Right renal cortex interstitium (tissue), 3 donors: ENCODE measurements around the gene ACTL7A. TPM values are rescaled to one million over a fixed set of nuclear protein-coding genes. Genes with fewer than 3 reads are reported as not detected.
"Not testable (repeated sequence)": the region's sequence is repeated elsewhere in the genome, so short reads cannot be mapped to it uniquely, and the experiment has no call there.

Experiments
- DNase-seq, 3 donors: peaks; one replicate each; pipeline ENCODE4 v3.0.0-alpha.2; 2013; ENCODE audit warnings: low read depth in 3 of 3, low spot score in 2 of 3
- polyA plus RNA-seq, 3 donors: library from polyadenylated mRNA; unstranded; fragments of 120-200 nt; gene quantifications; one replicate each; pipeline ENCODE4 v1.2.1, GENCODE V29; 2013; ENCODE audit not compliant: insufficient read length in 3 of 3

Gene ACTL7A
- polyA plus RNA-seq, 3 donors: not detected

DNA sequence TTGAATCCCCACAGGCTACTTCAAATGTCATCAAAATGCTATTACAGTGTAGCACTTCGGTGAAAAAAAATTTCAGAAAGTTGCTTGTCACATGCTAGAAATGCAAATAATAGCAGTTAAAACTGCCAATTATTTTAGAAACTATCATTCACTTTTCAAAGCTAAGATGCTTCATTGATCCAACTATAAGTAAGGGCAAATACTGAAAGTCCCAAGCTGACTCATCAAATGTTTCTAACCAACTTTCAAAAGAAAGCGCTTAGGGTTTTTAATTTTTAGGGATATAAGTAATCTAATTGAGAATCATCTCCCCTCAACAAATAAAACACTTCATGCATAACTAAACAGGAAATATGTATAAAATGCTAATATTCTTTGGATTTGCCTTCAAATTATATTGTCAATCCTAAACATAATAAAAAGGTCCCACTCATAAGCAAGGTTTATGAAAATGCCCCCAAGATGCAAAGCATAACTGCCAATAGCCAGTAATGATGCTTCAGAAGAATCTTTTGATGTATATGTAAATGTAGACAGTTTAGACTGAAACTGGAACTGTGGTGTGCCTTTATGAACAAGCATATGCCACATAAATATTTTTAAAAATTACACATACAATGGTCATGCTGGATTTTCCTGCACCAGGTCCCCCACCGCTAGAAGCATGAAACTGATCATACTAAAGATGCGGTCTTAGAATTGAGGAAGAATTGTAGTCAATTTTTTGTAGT, 12.2 kb downstream of the ACTL7A start:
- DNase-seq: no peak

GRCh38 chr9:108876425-108876824, 14.4 kb downstream of the ACTL7A start:
- DNase-seq: no peak

DNA sequence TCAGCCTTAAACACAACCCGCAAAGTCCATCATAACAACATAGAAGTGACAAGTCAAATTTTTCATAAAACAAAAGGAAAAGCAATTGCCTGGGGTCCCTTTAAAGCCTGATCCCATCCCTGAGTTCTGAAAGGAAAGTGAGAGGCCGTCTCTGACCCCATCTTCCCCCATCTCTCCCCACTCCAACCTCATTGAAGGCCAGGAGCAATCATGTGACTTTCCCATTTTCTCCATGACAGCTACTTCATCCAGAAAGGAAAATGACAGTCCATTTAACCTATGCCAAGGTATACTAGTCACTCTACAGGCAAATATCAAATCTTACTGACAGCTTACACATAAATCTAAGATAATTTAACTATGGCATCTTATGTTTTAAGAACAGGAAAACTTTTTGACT, 15.5 kb downstream of the ACTL7A start:
- no peak for DNase-seq

DNA sequence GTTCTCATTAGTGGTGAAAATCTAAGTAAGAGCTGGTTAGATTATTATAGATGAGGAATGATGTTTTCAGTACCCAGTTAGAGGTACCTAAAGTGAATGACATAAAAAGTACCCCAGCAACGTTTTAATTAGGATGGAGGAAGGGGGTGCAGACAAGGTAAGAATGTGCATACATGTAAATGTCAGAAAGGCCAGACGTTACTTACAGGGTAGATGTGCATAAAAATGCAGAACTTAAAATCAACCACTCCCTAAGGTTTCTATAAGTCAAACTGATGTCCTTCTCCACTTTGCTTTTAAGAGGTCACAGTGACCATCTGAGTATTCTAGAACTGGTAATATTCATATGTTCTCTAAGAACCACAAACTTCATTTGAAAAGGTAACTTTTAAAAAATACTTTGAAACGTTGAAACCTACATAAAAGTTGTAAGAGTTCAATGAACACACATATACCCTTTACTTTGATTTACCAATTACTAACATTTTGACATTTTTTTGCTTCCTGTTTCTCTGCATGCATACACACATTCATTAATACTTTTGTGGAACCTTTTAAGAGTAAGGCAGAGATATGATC, 18.8 kb downstream of the ACTL7A start:
- no peak for DNase-seq

- no peak for DNase-seq
Measured at GRCh38 chr9:108882052-108882888, 20.2 kb downstream of the ACTL7A start.

GRCh38 chr9:108883085-108883484, 21.0 kb downstream of the ACTL7A start:
- no peak for DNase-seq

GRCh38 chr9:108884701-108885100, 22.6 kb downstream of the ACTL7A start:
- no peak for DNase-seq

DNA sequence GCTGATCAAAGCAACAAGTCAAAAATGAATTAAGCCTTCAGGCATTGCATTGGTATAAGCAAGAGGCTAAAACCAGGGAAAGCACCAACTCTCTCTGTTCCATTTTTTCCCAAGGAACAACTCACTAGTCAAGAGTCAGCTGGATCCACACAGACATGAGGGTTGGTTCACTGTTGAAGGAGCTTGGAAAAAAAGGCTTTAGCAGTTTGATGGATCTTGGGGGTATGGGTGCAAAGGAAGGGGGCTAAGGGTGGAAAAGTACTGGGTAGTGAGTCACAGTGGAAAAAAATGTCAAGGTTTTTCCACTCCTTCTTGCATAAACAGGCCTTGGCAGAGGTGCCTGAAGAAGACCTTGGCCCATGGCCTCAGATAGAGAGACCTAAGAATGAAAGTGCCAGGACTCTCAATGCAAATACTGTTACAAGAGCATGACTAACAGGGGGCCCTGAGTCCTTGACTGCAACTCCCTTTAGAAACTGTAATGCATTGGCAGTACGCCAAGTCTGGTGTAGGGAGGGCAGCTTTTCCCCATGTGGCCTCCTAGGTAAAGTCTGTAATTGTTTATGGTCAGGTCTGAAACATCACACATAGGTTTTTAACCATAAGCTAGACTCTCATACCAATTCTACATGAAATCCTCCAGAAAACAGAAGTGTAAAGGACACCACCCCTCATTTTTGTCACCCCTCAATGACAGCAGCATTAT, 23.7 kb downstream of the ACTL7A start:
- peak; percentile 0 to 2 (median 1) for DNase-seq

DNA sequence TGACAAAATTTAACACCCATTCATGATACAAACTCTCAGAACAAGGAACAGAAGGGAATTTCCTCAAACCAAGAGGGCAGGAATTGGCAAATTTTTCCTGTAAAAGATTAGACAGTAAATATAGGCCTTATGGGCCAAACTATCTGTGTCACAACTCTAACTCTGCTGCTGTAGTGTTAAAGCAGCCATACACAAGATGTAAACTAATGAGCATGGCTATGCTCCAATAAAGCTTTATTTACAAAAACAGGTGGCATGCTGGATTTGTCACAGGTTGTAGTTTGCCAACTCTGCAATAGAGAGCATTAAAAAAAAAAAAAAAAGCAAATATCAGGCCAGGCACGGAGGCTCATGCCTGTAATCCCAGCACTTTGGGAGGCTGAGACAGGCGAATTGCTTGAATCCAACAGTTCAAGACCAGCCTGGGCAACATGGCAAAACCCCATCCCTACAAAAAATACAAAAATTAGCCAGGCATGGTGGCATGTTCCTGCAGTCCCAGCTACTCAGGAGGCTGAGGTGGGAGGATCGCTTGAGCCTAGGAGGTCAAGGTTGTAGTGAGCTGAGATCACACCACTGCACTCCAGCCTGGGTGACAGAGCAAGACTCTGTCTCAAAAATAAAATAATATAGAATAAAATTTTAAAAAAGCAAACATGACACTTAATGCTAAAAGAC, 24.7 kb downstream of the ACTL7A start:
- DNase-seq: not testable (repeated sequence)

DNA sequence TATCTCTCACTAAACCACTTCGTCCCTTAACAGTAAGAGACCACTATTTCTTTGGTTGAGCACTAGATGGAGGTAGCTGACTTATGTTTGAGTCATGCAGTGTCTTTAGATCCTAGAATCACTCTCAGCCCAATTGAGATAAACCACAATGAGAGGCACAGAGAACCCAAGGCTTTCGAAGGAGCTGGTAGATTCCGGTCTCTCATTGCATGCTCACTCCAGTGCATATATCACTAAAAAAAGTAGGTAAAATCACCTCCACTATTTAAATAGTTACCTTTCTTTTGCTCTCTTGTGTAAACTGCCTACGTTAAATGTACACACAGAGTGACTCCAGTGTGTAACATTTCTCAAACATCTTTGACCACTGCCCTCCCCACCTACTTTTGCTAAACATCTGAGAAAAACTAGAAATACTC, 27.6 kb downstream of the ACTL7A start:
- DNase-seq: no peak

DNA sequence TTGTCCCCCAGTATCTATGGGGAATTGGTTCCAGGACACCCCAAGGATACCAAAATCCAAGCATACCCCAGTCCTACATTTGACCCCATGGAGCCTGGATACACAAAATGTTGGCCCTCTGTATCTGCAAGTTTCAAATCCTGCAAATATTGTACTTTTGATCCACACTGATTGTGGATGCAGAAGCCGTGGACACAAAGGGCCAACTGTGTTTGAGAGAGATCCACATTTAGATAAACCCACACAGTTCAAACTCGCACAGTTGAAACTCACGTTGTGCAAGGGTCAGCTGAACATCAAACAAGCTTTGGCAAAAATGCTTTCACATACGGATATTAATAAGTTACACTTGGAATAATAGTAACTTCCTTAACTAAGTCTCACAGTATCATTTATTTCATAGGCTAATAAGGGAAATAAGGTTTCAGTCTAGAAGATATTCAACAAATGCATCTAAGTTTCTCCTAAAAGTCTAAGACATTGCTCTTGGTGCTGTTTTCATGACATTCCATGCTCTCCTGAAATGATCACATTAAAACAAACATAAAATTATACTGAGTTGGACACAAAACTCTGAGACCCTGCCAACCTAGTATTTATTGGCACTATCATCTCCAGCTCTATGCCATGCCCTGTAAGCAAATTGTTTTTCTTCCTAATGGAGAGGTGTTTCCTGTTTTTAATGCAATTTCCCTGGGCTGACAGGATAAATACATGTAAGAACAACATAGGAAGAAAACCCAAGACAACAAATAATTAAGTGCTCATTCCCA, 32.3 kb downstream of the ACTL7A start:
- DNase-seq: no peak

GRCh38 chr9:108897324-108898096, 35.4 kb downstream of the ACTL7A start:
- DNase-seq: no peak

GRCh38 chr9:108899023-108899695, 37.1 kb downstream of the ACTL7A start:
- not testable (repeated sequence) for DNase-seq

GRCh38 chr9:108900176-108900575, 38.1 kb downstream of the ACTL7A start:
- DNase-seq: no peak

GRCh38 chr9:108903420-108904103, 41.5 kb downstream of the ACTL7A start:
- no peak for DNase-seq

DNA sequence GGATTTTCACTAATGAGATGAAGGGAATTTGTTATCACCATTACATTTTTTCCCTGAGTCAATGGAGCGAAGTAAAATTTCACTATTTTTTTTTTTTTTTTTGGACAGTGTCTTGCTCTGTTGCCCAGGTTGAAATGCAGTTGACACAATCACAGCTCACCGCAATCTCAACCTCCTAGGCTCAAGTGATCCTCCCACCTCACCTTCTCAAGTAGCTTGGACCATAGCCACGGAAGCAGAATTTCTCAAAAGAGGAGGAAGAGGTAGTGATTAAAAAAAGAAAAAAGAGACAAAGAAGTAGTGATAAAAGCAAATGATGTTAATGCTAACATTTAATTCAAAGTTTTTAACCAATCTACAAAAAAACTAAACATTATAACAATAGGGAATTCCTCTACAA, 42.1 kb downstream of the ACTL7A start:
- no peak for DNase-seq

DNA sequence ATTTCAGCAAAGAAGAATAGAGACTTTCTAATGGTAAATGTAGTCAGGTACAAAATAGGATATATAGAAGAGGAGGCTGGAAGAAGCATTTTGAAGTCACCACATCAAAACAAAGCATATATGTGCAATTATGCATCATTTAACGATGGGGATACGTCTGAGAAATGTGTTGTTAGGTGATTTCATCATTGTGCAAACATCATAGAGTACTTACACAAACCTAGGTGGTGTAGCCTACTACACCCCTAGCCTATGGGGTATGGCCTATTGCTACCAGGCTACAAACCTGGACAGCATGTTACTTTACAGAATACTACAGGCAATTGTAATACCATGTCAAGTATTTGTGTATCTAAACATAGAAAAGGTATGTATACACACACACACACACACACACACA, 43.4 kb downstream of the ACTL7A start:
- DNase-seq: no peak

DNA sequence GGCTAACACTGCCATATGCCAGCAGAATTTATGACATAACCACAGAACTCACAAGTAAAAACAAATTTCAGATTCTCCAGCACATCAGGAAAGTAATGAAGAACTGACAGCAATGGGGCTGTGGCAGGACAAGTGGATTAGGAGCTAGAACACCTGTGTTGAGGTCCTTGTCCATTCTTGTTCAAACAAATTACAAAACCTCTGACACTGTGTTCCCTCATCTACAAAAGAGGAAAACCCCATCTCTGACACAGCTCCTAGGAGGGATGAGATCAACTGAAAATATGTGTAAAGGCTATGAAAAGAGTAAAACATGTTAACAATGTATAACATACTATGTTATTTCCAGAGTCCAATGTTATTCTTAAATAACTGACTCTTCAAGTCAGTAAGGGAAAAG, 48.3 kb downstream of the ACTL7A start:
- no peak for DNase-seq
